DOHH2 (cell line): Measurements from ENCODE around the gene WFS1.

ENCODE experiments used
- EZH2phosphoT487 ChIP-seq: fragments of 200-600 bp; sonication (generic); IDR thresholded peaks from 2 replicates; pipeline ENCODE4 v1.6.1; 2017; ENCODE audit warnings: borderline replicate concordance, mild to moderate bottlenecking, antibody characterized with exemption, low read length, moderate library complexity, mixed read lengths
- TF ChIP-seq, protein P1 (sequence below): fragments of 200-600 bp; sonication (generic); IDR thresholded peaks from one replicate; pipeline ENCODE4 v1.5.1; 2014; ENCODE audit warnings: antibody characterized with exemption, mild to moderate bottlenecking, low read depth, low read length; ENCODE audit not compliant: poor library complexity, severe bottlenecking

DNA sequence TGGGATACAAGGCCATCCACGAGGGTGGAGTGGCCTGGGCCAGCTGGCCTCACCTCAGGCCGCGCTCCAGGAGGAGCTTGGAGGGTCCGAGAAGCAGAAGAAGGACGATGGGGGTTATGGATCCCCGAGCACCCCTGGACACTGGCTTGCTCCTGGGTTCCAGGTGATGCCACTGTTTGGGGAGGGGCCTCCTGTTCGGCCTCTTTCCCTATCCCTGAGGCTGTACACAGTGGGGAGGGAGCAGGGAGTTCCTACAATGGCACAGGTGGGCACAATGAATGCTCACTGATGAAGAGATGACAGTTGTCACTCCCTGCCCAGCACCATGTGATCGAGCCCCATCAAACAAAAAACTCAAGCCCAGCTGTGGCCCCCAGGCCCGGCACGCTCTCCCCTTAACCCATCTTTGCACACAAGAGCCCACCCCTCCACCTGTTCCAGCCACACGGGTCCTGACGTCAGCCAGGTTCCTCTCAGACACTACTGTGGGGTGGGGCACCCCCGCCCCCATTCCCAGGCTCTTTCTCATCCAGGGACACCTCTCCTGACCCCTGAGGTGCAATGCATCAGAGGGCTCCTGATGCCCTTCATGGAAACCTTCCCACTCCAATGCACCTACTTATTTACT lies 70.3 kb downstream of the WFS1 start:
- TF ChIP-seq, protein P1, sequence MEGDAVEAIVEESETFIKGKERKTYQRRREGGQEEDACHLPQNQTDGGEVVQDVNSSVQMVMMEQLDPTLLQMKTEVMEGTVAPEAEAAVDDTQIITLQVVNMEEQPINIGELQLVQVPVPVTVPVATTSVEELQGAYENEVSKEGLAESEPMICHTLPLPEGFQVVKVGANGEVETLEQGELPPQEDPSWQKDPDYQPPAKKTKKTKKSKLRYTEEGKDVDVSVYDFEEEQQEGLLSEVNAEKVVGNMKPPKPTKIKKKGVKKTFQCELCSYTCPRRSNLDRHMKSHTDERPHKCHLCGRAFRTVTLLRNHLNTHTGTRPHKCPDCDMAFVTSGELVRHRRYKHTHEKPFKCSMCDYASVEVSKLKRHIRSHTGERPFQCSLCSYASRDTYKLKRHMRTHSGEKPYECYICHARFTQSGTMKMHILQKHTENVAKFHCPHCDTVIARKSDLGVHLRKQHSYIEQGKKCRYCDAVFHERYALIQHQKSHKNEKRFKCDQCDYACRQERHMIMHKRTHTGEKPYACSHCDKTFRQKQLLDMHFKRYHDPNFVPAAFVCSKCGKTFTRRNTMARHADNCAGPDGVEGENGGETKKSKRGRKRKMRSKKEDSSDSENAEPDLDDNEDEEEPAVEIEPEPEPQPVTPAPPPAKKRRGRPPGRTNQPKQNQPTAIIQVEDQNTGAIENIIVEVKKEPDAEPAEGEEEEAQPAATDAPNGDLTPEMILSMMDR, result no peak
- TF ChIP-seq EZH2phosphoT487, result no peak
